HAP-1 (cell line): ENCODE data around the gene ZBTB46.
"Not testable (repeated sequence)": the region's sequence is repeated elsewhere in the genome, so short reads cannot be mapped to it uniquely, and the experiment has no call there.

Experiments used
- DNase-seq, 2 experiments: peaks; one replicate each; pipeline ENCODE4 v3.0.0-alpha.2; 2016 to 2020; ENCODE audit warnings: low spot score in 2 of 2
- H3K27me3 ChIP-seq: fragments of 250-450 bp; sonication (Bioruptor Pico); 2 replicates; pipeline ENCODE4 v1.5.1; 2020; ENCODE audit warnings: low read depth, mild to moderate bottlenecking, moderate library complexity
- H3K36me3 ChIP-seq: fragments of 250-450 bp; sonication (Bioruptor Pico); replicated peaks from 2 replicates; pipeline ENCODE4 v1.5.1; 2020; ENCODE audit warnings: mild to moderate bottlenecking
- H3K4me1 ChIP-seq: fragments of 250-450 bp; sonication (Bioruptor Pico); 2 replicates; pipeline ENCODE4 v1.5.1; 2020; ENCODE audit warnings: mild to moderate bottlenecking
- H3K4me3 ChIP-seq: fragments of 250-450 bp; sonication (Bioruptor Pico); 2 replicates; pipeline ENCODE4 v1.5.1; 2020; ENCODE audit warnings: mild to moderate bottlenecking, moderate library complexity
- H3K9me3 ChIP-seq: fragments of 250-450 bp; sonication (Bioruptor Pico); 2 replicates; pipeline ENCODE4 v1.5.1; 2020; ENCODE audit warnings: mild to moderate bottlenecking, moderate library complexity
- in situ Hi-C: fragments of 300-500 bp; cut with MboI; formaldehyde crosslinking; loops from 3 replicates; pipeline ENCODE4 v1.14.3; 2020; ENCODE audit warnings: low sequenced_read_pairs, inconsistent platforms, mixed read lengths

The ZBTB46 gene

DNA sequence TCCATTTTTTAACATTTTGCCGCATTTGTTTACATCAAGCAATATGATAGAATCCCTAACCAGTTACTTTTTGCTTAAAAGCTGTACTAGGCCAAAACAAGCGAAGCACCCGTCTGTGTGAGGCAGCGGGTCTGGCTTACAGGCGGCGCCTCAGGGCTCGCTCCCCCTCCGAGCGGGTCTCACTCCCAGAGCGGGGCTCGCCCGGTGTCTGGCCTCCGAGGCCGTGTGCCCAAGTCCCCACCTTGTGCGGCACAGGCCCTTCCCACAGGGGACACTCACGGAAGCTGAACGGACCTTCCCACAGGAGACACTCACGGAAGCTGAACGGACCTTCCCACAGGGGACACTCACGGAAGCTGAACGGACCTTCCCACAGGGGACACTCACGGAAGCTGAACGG is 23.4 kb downstream of the ZBTB46 start:
- H3K36me3 ChIP-seq = no peaks in the 10 kb centered on the region
- in situ Hi-C loops = no loop called here
- H3K4me3 ChIP-seq = no peak overlapping the region
- no peaks in the 10 kb centered on the region for H3K27me3 ChIP-seq
- H3K9me3 ChIP-seq = no peaks in the 10 kb centered on the region
- DNase-seq = no peak
- H3K4me1 ChIP-seq = no peaks in the 10 kb centered on the region

DNA sequence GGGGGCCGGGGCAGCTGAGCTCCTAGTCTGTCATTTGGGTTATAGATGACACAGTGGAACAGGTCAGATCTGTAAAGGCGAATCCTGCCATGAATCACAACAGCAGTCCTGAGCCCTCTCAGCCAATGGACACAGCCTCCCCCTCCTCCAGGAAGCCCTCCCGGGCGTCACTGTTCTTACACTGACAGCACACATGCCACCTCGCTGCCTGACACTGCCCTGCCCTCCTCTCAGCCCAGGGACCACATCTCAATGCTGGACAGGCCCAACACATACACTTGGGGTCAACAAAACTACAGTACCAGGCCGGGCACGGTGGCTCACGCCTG is 26.8 kb downstream of the ZBTB46 start:
- Histone ChIP-seq H3K27me3 (no peaks in the 10 kb centered on the region), H3K4me1 (no peaks in the 10 kb centered on the region)
- in situ Hi-C loops = no loop called here

DNA sequence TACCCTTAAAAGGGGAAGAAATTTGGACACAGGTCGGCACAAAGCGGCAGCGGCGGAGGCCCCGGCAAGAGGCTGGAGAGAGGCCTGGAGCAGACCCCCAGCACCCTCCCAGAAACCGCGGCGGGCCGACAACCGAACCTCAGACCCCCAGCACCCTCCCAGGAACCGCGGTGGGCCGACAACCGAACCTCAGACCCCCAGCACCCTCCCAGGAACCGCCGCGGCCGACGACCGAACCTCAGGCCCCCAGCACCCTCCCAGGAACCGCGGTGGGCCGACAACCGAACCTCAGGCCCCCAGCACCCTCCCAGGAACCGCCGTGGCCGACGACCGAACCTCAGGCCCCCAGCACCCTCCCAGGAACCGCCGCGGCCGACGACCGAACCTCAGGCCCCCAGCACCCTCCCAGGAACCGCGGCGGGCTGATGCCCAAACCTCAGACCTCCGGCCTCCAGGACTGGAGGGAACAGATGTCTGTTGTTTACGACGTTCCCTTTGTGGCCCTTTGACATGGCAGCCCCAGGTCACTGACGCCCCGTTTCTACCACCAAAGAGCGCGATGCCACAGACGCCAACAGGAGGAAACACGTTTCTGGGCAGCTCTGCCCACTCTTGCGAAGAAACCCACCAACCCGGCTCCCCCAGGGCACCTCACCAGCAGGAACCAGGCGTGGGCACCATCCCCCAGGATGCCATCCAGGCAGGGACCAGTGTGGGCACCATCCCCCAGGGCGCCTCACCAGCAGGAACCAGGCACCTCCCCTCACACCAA is 28.4 kb downstream of the ZBTB46 start:
- H3K9me3 ChIP-seq = no peaks in the 10 kb centered on the region
- H3K4me1 ChIP-seq = no peaks in the 10 kb centered on the region
- no peak for DNase-seq
- H3K4me3 ChIP-seq = no peak overlapping the region
- in situ Hi-C loops = no loop called here
- no peaks in the 10 kb centered on the region for H3K36me3 ChIP-seq
- H3K27me3 ChIP-seq = no peaks in the 10 kb centered on the region

More for the DNA sequence above, 26.8 kb downstream of the ZBTB46 start:
- no peaks in the 10 kb centered on the region for H3K36me3 ChIP-seq
- H3K4me3 ChIP-seq = no peak overlapping the region
- no peak for DNase-seq
- no peaks in the 10 kb centered on the region for H3K9me3 ChIP-seq

DNA sequence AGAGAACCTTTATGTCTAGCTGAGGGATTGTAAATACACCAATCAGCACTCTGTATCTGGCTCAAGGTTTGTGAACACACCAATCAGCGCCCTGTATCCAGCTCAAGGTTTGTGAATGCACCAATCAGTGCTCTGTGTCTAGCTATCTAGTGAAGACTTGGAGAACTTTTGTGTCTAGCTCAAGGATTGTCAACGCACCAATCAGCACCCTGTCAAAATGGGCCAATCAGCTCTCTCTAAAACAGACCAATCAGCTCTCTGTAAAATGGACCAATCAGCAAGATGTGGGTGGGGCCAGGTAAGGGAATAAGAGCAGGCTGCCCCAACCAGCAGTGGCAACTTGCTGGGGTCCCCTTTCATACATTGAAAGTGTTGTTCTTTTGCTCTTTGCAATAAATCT is 29.9 kb downstream of the ZBTB46 start:
- peak in 1 of 2 experiments; percentile 38 for DNase-seq
- in situ Hi-C loops, H3K4me3 ChIP-seq, H3K4me1 ChIP-seq, H3K9me3 ChIP-seq, H3K27me3 ChIP-seq, H3K36me3 ChIP-seq: not testable (repeated sequence)

DNA sequence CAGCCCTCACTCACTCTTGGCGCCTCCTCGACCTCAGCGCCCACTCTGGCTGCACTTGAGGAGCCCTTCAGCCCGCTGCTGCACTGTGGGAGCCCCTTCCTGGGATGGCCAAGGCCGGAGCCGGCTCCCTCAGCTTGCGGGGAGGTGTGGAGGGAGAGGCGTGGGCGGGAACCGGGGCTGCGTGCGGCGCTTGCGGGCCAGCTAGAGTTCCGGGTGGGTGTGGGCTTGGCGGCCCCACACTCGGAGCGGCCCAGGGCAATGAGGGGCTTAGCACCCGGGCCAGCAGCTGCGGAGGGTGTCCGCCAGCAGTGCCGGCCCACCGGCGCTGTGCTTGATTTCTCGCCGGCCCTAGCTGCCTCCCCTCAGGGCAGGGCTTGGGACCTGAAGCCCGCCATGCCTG is 30.7 kb downstream of the ZBTB46 start:
- H3K4me1 ChIP-seq, DNase-seq, H3K9me3 ChIP-seq, H3K27me3 ChIP-seq, H3K4me3 ChIP-seq, H3K36me3 ChIP-seq, in situ Hi-C loops: not testable (repeated sequence)

DNA sequence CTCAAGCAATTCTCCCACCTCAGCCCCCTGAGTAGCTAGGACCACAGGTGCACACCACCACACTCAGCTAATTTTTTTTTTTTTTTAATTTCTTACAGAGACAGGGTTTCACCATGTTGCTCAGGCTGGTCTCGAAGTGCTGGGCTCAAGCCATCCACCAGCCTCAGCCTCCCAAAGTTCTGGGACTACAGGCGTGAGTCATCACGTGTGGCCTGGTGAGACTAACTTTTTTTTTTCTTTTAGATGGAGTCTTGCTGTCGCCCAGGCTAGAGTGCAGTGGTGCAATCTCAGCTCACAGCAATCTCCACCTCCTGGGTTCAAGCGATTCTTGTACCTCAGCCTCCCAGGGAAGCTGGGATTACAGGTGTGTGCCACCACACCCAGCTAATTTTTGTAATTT is 31.9 kb downstream of the ZBTB46 start:
- H3K9me3 ChIP-seq, H3K4me1 ChIP-seq, H3K4me3 ChIP-seq, H3K36me3 ChIP-seq, H3K27me3 ChIP-seq, in situ Hi-C loops, DNase-seq: not testable (repeated sequence)

DNA sequence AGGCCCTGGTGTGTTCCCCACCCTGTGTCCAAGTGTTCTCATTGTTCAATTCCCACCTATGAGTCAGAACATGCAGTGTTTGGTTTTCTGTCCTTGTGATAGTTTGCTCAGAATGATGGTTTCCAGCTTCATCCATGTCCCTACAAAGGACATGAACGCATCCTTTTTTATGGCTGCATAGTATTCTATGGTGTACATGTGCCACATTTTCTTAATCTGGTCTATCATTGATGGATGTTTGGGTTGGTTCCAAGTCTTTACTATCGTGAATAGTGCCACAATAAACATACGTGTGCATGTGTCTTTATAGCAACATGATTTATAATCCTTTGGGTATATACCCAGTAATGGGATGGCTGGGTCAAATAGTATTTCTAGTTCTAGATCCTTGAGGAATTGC is 33.9 kb downstream of the ZBTB46 start:
- H3K36me3 ChIP-seq, H3K27me3 ChIP-seq, H3K4me3 ChIP-seq, H3K9me3 ChIP-seq, DNase-seq, in situ Hi-C loops, H3K4me1 ChIP-seq: not testable (repeated sequence)

DNA sequence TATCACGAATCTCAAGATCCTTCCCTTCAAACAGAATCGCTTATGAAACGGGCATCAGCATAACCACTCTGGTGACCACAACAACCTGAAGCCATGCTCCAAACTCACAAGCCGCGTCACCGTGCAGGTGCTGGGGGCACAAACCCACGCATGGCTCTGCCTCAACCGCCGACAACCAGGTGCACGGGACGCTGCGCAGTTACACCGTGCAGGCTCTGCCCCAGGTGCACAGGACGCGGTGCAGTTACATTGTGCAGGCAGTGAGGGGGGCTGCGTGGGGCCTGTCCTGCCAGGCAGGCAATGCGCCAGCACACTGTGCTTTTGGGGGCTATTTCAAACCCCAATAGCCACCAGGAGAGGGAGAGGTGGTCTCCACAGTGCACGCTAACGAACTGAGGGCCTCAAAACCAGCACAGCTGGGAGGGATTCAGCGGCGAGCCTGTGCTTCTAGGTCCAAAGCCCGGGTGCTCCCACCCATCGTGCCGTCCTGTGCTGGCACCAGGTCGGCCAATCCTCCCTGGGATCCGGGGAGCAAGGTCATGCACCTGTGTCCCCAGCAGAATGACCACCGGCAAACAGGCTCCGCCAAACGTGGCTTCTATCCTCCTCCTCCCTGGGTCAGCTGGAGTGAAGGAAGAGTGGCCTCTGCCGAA is 35.8 kb downstream of the ZBTB46 start:
- no peaks in the 10 kb centered on the region for H3K4me1 ChIP-seq
- H3K27me3 ChIP-seq = no peaks in the 10 kb centered on the region
- no peaks in the 10 kb centered on the region for H3K36me3 ChIP-seq
- no peak for DNase-seq
- H3K9me3 ChIP-seq = no peaks in the 10 kb centered on the region
- in situ Hi-C loops = no loop called here
- no peak overlapping the region for H3K4me3 ChIP-seq

DNA sequence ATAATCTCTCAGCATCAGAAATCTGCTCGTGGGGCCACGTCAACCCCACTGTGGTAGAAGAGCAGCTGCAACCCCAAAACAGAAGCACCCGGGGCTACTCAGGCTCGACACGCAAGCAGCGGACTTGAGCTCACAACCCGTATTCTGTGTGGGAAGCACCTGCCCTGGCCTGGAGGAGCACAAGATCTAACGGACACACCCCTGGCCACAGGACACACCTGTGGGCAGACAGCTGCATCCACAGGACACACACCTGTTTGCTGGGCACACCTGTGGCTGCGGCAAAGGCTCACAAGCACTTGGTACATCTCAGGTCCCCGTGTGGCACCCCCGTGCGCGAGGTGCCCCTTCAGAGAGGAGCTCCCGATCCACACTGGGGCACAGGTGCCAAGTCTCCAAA is 36.5 kb downstream of the ZBTB46 start:
- in situ Hi-C loops = no loop called here
- H3K4me3 ChIP-seq = no peak overlapping the region
- H3K4me1 ChIP-seq = no peaks in the 10 kb centered on the region
- no peaks in the 10 kb centered on the region for H3K36me3 ChIP-seq
- no peak for DNase-seq
- no peaks in the 10 kb centered on the region for H3K27me3 ChIP-seq
- no peaks in the 10 kb centered on the region for H3K9me3 ChIP-seq

DNA sequence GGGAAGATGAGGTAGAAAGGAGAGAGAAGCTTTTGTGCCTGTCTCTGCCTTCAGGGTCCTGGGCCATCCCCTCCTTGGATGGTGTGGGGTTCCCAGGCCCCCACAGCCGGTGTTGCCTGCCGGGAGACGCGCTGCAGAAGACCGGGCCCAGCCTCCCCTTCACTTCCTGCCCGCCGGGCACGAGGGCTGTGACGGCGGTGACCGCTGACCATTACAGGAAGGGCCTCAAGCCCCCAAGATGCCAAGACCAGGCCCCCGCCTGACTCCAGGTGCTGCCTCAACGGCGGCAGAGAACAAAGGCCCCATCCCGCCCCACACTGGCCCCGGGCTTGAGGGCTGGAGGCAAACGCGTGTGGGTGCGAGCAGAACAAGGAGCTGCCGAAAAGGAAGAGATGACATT is 38.2 kb downstream of the ZBTB46 start:
- Histone ChIP-seq H3K27me3 (no peaks in the 10 kb centered on the region), H3K4me1 (no peaks in the 10 kb centered on the region), H3K36me3 (no peaks in the 10 kb centered on the region), H3K4me3 (no peak overlapping the region), H3K9me3 (no peaks in the 10 kb centered on the region)
- in situ Hi-C loops = no loop called here
- DNase-seq = no peak

DNA sequence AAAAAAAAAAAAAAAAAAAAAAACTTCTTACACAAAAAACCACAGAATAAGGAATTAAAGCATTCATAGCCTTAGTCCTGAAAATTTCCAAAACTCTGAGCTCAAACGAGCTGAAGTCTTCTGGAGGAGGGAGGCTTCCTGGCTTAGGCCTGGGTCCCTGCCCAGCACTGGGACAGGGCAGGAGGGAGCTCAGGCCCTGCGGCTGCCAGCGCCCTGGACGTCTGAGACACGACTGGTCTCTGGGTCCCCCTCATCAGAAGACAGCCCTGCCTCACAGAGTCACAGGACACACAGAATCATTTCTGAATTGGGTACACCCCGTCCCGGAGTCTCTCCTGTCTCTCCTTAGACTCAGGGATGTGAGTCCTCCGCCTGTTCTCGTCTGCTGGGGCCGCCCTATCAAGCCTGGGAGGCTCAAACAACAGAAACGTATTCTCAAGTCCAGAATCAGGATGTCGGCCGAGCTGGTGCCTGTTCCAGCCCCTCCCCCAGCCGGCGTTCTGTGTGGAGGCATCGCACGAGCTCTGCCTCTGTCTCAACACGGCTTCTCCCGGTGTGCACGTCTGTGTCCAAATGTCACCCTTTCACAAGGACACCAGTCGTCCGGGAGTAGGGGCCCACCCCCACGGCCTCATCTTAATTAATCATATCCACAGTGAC is 39.4 kb downstream of the ZBTB46 start:
- in situ Hi-C loops = no loop called here
- no peak overlapping the region for H3K4me3 ChIP-seq
- no peaks in the 10 kb centered on the region for H3K4me1 ChIP-seq
- DNase-seq = no peak
- H3K9me3 ChIP-seq = no peaks in the 10 kb centered on the region
- no peaks in the 10 kb centered on the region for H3K27me3 ChIP-seq
- no peaks in the 10 kb centered on the region for H3K36me3 ChIP-seq

DNA sequence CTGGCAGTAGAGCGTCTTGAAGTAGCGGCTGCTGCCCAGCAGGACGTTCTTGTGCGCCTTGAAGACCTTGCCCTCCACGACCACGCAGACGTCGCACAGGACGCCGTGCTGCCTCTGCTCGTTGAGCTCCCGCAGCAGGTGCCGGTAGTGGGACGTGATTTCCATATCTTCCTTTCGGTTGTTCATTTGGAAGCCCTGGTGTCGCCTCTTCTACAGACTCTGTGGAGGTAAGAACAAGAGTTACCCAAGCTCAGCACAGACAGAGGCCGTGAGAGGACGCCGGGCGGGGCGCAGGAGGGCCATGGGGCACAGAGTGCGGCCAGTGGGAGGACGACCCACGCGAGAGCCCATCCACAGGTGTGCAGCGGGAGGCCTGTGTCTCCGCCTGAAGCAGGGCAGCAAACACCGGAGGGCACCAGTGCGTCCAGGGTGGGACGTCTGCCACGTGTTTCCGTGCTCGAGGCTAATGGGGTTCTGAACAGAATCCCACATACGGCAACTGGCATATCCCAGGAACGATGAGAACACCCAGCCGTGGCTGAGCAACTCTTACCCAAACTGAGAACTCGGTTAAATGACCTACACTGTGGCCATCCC is 40.4 kb downstream of the ZBTB46 start:
- in situ Hi-C loops = no loop called here
- no peaks in the 10 kb centered on the region for H3K4me1 ChIP-seq
- H3K36me3 ChIP-seq = no peaks in the 10 kb centered on the region
- no peak overlapping the region for H3K4me3 ChIP-seq
- H3K27me3 ChIP-seq = no peaks in the 10 kb centered on the region
- DNase-seq = no peak
- no peaks in the 10 kb centered on the region for H3K9me3 ChIP-seq

DNA sequence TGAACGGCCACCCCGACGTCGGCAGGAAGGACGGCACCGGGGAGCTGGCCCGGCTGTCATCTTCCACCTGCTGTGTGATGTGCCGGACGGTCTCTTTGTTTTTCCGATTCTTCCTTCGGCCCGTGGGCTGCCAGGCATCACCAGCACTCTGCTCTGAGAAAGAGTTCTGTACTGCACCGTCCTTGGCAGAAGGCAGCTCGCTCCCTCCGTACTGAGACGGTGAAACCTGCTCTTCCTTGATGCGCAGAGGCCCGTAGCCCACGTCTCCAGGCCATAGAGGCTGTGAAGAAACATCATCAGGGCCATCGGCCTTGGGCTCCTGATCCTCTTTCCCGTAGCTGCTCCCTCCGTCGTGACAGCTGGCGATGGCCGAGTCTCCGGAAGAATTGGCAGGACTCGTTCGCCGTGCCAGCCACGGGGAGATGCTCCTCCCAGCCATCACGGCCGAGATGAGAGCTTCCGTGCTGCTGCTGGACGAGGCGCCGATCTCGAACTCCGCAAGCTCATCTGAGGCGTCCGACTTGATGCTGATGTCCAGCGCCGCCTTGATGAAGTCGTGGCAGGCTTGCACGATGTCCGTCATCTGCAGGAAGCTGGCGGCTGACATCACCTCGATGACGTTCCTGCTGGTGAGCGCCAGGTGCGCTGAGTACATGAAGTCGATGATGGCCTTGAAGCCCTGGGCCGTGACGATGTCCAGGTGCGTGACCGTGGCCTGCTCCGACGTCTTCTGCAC is 41.1 kb downstream of the ZBTB46 start:
- Histone ChIP-seq H3K9me3 (no peaks in the 10 kb centered on the region), H3K4me1 (no peaks in the 10 kb centered on the region), H3K27me3 (no peaks in the 10 kb centered on the region), H3K36me3 (no peaks in the 10 kb centered on the region), H3K4me3 (no peak overlapping the region)
- DNase-seq = no peak
- in situ Hi-C loops = no loop called here

DNA sequence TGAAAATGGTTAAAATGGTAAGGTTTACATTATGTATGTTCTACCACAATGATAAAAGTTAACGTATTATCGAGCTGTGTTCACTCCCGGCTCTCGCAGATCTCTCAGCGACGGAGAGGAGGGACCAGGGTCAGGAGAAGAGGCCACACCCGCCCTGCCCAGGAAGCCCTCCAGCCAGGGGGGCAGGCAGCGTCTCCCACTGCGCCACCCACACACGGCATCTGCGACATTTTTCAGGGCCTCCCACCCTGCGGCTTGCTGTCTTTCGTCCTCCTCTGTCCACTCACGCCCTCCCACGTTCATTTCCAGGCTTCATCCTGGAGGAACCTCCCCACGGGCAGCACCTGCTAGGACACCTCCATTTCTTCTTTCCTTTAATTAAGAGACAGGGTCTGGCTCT is 43.3 kb downstream of the ZBTB46 start:
- in situ Hi-C loops = no loop called here
- DNase-seq = no peak
- Histone ChIP-seq H3K4me1 (no peaks in the 10 kb centered on the region), H3K36me3 (no peaks in the 10 kb centered on the region), H3K9me3 (no peaks in the 10 kb centered on the region), H3K27me3 (no peaks in the 10 kb centered on the region), H3K4me3 (no peak overlapping the region)
